Esophagus (tissue), 2 donors: ENCODE data around the gene EGR1. TPM values are rescaled to one million over a fixed set of nuclear protein-coding genes. Genes with fewer than 3 reads are reported as not detected.

ENCODE experiments used
- H3K27ac ChIP-seq, 2 donors: one replicate each; pipeline ENCODE4 v1.5.1; 2013; ENCODE audit warnings: low read depth in 2 of 2, mild to moderate bottlenecking in 2 of 2, inconsistent platforms in 1 of 2, low read length in 1 of 2, moderate library complexity in 1 of 2
- H3K27me3 ChIP-seq, 2 donors: one replicate each; pipeline ENCODE4 v1.6.1; 2013; ENCODE audit warnings: low read length in 2 of 2, control low read depth in 1 of 2, mild to moderate bottlenecking in 1 of 2; ENCODE audit not compliant: insufficient read depth in 2 of 2, control insufficient read depth in 1 of 2
- H3K36me3 ChIP-seq, 2 donors: one replicate each; pipeline ENCODE4 v1.6.1; 2013; ENCODE audit warnings: low read length in 1 of 2; ENCODE audit not compliant: control insufficient read depth in 2 of 2, insufficient read depth in 2 of 2
- H3K4me1 ChIP-seq, 2 donors: one replicate each; pipeline ENCODE4 v1.6.1; 2013; ENCODE audit warnings: low read length in 1 of 2; ENCODE audit not compliant: control insufficient read depth in 2 of 2, insufficient read depth in 2 of 2
- H3K4me3 ChIP-seq, 2 donors: one replicate each; pipeline ENCODE4 v1.5.1; 2013; ENCODE audit warnings: low read length in 2 of 2, mild to moderate bottlenecking in 2 of 2, low read depth in 1 of 2, moderate library complexity in 1 of 2
- H3K9me3 ChIP-seq, 2 donors: one replicate each; pipeline ENCODE4 v1.6.1; 2013; ENCODE audit warnings: mild to moderate bottlenecking in 2 of 2, low read depth in 1 of 2, low read length in 1 of 2, moderate library complexity in 1 of 2; ENCODE audit not compliant: control insufficient read depth in 2 of 2, insufficient read depth in 1 of 2
- WGBS, 2 donors: extraction: QIAGEN DNeasy Blood & Tissue Kit; methylation state at CpG; one replicate each; pipeline ENCODE4 v1.1.7; 2013; 5-methylcytosine and 5-hydroxymethylcytosine counted together
- polyA plus RNA-seq, 2 donors: library from polyadenylated mRNA; stranded (reverse); fragments of 200-250 nt; gene quantifications; one replicate each; pipeline ENCODE4 v1.2.3, GENCODE V29; 2013
- donor health status: healthy with polysubstance abuse.
- donor health status: Bipolar disorder and iron deficiency.

Gene EGR1
- polyA plus RNA-seq, 2 donors = 17.9 to 45.0 TPM

DNA sequence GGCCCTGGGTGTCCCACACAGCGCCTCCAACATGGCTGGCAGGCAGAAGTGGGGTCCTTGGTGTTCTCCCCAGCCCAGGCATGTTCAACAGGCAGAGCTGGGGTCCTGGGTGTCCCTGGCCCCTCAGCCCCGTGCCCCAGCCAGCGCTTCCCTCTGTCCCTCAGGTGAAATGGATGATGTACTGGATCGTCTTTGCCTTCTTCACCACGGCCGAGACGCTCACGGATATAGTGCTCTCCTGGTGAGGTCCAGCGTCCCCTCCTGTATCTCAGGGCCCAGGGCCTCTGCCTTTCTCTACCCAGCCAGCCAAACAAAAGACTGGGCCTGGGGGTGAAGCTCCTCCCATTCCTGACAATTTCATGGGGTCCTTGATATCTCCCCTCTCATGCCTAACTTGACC, 24.1 kb upstream of the EGR1 start:
- no peaks in the 10 kb centered on the region for H3K9me3 ChIP-seq
- no peak overlapping the region for H3K4me3 ChIP-seq
- peaks cover 2% of the 10 kb centered on the region in 2 donors for H3K4me1 ChIP-seq
- H3K36me3 ChIP-seq = no peaks in the 10 kb centered on the region
- 82 to 92% methylated on average over 9 of the region's 9 CpGs for WGBS, 2 donors
- no peaks in the 10 kb centered on the region for H3K27me3 ChIP-seq
- H3K27ac ChIP-seq = no peak overlapping the region

DNA sequence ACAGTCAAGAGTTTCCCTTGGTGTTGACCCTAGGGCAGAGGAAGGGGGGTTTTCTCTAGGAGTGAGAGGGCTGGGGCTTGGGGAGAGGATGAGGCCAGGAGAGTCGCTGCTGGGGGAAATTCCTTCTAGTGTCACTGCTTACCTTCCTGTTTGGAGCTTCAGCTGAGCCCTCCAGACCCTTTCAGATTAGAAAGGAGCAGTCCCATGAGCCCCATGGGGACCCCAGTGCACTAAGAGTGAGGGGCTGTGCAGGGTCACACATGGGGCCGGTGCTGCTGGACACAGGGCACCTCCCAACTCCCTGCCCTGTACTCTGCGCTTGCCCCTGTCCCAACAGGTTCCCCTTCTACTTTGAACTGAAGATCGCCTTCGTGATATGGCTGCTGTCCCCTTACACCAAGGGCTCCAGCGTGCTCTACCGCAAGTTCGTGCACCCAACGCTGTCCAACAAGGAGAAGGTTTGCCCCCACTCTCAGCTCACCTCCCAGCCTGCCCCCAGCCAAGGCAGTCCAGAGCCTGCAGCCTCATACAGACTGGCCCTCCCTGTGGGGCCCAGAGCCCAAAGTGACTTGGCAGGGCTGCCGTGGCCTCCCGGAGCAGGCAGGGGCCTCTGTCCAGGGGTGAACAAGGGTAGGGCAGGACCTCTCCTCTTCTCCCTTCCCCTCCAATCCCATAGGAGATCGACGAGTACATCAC, 21.1 kb upstream of the EGR1 start:
- WGBS, 2 donors = 87 to 90% methylated on average over 13 of the region's 13 CpGs

DNA sequence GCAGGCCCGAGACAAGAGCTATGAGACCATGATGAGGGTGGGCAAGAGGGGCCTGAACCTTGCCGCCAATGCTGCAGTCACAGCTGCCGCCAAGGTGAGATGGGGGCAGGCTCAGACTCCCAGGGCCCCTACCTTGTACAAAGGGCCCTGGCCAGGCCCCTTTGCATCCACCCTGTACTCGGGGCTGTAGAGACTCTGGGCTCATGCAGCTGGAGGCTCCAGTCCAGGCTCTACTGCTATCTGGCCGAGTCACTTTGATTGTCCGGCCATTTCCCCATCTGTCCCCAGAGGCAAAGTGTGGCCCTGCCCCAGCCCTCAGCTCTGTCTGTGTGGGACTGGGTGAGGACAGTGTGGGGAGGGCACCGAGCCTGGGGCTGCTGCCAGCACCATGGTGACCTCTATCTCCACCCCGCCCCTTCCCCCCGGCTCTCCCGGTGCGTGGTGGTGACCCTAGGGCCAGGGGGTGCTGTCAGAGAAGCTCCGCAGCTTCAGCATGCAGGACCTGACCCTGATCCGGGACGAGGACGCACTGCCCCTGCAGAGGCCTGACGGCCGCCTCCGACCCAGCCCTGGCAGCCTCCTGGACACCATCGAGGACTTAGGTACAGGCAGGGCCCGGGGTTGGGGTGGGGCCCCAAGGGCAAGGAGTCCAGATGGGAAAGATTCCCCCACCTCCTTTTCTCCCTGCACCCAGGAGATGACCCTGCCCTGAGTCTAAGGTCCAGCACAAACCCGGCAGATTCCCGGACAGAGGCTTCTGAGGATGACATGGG, 20.3 kb upstream of the EGR1 start:
- WGBS, 2 donors = 78 to 86% methylated on average over 22 of the region's 22 CpGs
- no peak overlapping the region for H3K4me3 ChIP-seq
- no peaks in the 10 kb centered on the region for H3K27me3 ChIP-seq
- peaks cover 0 to 4% of the 10 kb centered on the region in 2 donors for H3K4me1 ChIP-seq
- H3K9me3 ChIP-seq = no peaks in the 10 kb centered on the region
- no peaks in the 10 kb centered on the region for H3K36me3 ChIP-seq
- no peak overlapping the region for H3K27ac ChIP-seq

More for the DNA sequence above, 21.1 kb upstream of the EGR1 start:
- no peak overlapping the region for H3K4me3 ChIP-seq
- no peak overlapping the region for H3K27ac ChIP-seq
- H3K4me1 ChIP-seq = peaks cover 0 to 2% of the 10 kb centered on the region in 2 donors
- no peaks in the 10 kb centered on the region for H3K9me3 ChIP-seq
- H3K27me3 ChIP-seq = no peaks in the 10 kb centered on the region
- H3K36me3 ChIP-seq = no peaks in the 10 kb centered on the region

DNA sequence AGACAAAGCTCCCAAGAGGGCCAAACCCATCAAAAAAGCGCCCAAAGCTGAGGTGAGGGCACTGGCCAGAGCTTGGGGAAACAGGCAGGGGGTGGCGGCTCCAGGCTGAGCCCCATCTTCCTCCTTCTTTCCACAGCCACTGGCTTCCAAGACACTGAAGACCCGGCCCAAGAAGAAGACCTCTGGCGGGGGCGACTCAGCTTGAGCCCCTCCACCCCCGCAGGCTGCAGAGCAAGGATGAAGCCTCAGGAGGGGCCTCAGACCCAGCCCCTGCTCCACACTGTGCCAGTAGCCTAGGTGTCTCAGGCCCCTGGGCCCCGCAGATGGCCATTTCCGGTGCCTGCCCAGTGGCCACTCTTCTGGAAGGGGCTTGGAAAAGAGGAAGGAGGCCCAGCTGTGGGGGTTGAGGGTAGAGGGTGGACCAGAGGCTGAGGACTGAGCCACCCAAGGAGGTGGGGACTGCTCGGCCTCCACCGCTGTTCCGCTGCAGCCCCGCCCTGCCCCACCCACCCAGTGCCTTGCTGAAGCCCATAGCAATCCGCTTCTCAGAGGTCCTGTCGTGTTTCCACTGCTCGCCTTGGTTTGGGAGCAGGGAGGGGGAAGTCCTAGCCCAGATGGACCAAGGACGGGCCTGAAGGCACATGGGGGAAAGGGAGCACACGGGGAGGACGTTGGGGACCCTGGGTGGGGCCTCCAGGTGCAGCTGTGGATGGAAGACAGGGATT, 19.6 kb upstream of the EGR1 start:
- Histone ChIP-seq H3K27ac (no peak overlapping the region), H3K36me3 (no peaks in the 10 kb centered on the region), H3K4me3 (no peak overlapping the region), H3K4me1 (peaks cover 0 to 4% of the 10 kb centered on the region in 2 donors), H3K9me3 (no peaks in the 10 kb centered on the region), H3K27me3 (no peaks in the 10 kb centered on the region)
- WGBS, 2 donors = 79 to 80% methylated on average over 16 to 18 of the region's 18 CpGs

DNA sequence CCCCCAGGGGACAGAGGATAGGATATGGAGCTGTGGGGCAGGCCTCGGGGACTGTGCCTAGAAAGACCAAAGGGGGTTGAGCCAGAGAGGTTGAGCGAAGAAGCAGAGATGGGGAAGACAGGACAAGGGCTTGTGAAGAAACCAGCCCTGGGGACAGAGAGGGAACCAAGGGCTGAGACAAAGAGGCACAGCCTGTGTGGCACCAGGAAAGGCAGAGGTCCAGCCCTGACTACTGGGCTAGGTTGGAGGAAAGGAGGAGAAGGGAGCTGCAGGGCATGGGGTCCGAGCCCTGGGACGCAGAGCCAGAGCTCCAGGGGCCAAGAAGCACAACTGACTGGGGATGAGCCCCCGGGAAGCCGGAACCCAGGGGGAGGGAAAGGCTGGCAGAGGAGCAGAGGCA, 17.2 kb upstream of the EGR1 start:
- no peaks in the 10 kb centered on the region for H3K9me3 ChIP-seq
- 81 to 90% methylated on average over 6 of the region's 6 CpGs for WGBS, 2 donors
- no peaks in the 10 kb centered on the region for H3K36me3 ChIP-seq

DNA sequence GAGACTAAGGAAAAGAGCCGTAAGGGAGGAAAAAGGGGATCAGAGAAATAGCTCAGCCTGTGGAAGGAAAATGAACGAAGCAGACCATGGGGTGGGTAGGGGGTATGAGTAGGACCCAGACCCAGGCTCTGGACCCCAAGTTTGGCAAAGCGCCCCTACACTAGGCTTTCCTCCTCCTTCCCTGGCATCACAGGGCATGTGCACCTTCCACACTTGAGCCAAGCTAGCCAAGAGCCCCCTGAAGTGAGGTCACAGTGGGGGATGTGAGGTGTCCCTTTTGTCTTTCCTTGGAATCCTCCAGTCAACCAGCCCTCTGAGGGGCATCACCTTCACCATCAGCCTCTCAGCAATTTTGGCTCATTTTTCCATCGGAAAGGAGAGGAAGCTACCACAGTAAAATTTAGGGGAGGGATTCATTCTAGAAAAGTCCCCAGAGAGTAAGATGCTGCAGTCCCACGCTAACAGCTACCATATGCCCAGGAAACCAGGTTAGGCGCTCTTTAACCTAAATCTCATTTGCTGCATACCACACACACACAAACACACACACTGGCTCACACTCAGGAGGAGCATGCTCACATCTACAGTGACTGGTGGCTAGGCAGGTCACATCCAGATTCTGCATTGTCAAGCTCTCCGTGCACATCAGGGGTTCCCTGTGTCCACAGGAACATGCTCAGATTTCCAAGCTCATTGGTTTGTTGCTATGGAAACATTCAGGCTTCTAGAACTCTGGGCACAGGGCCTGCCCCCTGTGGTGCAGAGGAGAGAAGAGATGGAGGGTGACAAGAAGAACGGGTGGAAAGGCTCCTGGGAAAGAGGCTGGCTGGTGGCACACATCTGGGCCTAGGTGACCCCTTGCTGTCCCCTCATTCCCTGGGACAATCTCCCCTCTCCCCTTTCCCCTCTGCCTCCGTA, 16.5 kb upstream of the EGR1 start:
- H3K27ac ChIP-seq = no peak overlapping the region
- H3K36me3 ChIP-seq = no peaks in the 10 kb centered on the region
- H3K4me1 ChIP-seq = peaks cover 0 to 4% of the 10 kb centered on the region in 2 donors
- H3K4me3 ChIP-seq = no peak overlapping the region
- 76 to 80% methylated on average over 9 of the region's 9 CpGs for WGBS, 2 donors
- no peaks in the 10 kb centered on the region for H3K27me3 ChIP-seq
- H3K9me3 ChIP-seq = no peaks in the 10 kb centered on the region

More for the DNA sequence above, 17.2 kb upstream of the EGR1 start:
- H3K4me3 ChIP-seq = no peak overlapping the region
- peaks cover 0 to 4% of the 10 kb centered on the region in 2 donors for H3K4me1 ChIP-seq
- no peaks in the 10 kb centered on the region for H3K27me3 ChIP-seq
- H3K27ac ChIP-seq = no peak overlapping the region

DNA sequence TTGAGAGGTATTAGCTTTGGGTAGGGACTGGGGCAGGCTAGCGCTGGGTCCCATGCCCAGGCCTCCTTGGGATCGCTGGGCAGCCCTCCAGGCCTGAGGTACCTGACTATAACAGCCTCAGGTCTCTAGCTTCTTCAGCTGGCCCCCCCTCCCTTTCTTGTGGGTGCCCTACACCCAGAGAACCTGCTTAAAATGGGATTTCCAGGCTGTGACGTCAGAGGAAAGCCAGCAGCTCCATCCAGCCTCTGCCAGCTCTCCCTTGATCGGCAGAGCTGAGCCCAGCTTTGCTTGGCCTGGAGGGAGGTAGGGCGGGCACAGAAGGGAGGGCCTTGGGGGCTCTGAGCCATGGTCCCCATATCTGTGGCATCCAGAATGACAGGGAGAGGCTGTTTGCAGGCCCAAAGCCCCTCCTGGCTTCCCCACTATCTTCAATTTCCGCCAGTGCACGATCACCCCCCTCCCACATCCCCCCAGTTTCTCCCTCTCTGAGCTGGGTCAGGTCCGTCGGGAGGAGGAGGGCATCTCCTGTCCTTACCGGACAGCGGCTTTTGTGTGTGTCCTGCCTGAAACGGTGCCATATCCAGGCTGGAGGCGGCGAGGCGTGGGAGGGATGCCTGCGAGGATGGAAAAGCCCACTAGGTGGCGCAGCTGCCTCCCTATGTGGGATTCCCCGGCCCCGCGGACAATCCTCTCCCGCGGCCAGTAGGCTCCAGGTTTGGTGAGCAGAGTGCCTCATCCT, 15.6 kb upstream of the EGR1 start:
- Histone ChIP-seq H3K4me3 (no peak overlapping the region), H3K27me3 (no peaks in the 10 kb centered on the region), H3K27ac (no peak overlapping the region), H3K4me1 (peaks cover 0 to 4% of the 10 kb centered on the region in 2 donors), H3K9me3 (no peaks in the 10 kb centered on the region), H3K36me3 (no peaks in the 10 kb centered on the region)
- WGBS, 2 donors = 13 to 16% methylated on average over 21 to 22 of the region's 22 CpGs

DNA sequence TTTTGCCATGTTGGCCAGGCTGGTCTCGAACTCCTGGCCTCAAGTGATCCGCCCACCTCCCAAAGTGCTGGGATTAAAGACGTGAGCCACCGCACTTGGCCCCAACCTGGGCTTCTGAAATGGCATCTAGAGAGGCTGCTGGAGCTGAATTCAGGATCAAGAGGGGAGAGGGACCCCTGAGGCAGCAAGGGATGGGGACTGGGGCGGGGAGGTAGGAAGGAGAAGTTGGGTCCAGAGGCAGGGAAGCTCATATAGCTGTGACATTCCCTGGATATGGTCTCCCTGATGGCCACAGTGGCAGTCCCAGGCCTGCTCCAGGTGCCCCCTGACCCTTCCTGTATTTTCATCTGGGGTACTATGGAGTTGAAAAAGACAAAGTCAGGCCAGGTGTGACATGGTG, 14.3 kb upstream of the EGR1 start:
- H3K4me1 ChIP-seq = peaks cover 0 to 4% of the 10 kb centered on the region in 2 donors
- H3K9me3 ChIP-seq = no peaks in the 10 kb centered on the region
- no peaks in the 10 kb centered on the region for H3K27me3 ChIP-seq
- H3K36me3 ChIP-seq = no peaks in the 10 kb centered on the region
- H3K27ac ChIP-seq = no peak overlapping the region
- H3K4me3 ChIP-seq = no peak overlapping the region
- 91 to 94% methylated on average over 5 of the region's 5 CpGs for WGBS, 2 donors
